K562 (cell line): ENCODE results near the gene IL13. TPM values are rescaled to one million over a fixed set of nuclear protein-coding genes. Genes with fewer than 3 reads are reported as not detected.

ENCODE experiments used
- ATAC-seq: fragments of 200-7000 bp; cut with Tn5 transposase; 3 replicates; pipeline ENCODE4 v1.9.1; 2020; ENCODE audit warnings: moderate library complexity
- BruUV-seq: library from RNA; stranded (reverse); fragments of 400-500 nt; replicated peaks from 2 replicates; lab custom pipeline; 2021; lab: Mats Ljungman, UMichigan
- CTCF ChIA-PET: fragments of 300-600 bp; formaldehyde crosslinking; extraction: SDS; loops from one replicate; lab custom pipeline; 2021; ENCODE audit warnings: low intra/inter-chr PET ratio; lab: Yijun Ruan, JAX
- POLR2A ChIA-PET: fragments of 300-600, 350-650 bp; sonication (Branson Sonifier 250); formaldehyde crosslinking; extraction: SDS; loops from one replicate; lab custom pipeline; 2021; ENCODE audit warnings: antibody characterized with exemption, inconsistent platforms; lab: Yijun Ruan, JAX
- DNase-seq, 4 experiments: peaks; one replicate each; pipeline versions ENCODE4 v3.0.0 to v3.0.0-alpha.2; 2011 to 2018; ENCODE audit warnings: low spot score in 3 of 4, mixed read lengths in 3 of 4; ENCODE audit errors: extremely low read depth in 1 of 4
- FAIRE-seq: peaks from 2 replicates; lab custom pipeline; 2011; peaks lifted over from hg19 to GRCh38; lab: Jason Lieb, UNC
- H2AFZ ChIP-seq: 2 replicates; pipeline ENCODE4 v1.6.0; 2011; ENCODE audit warnings: low read depth, low read length, control low read depth, inconsistent platforms
- H3K27ac ChIP-seq: fragments of 200-600 bp; 3 replicates; pipeline ENCODE4 v1.8.0; 2011; ENCODE audit warnings: low read depth, mild to moderate bottlenecking, control low read depth, inconsistent platforms, low read length, moderate library complexity, mixed read lengths; ENCODE audit errors: extremely low read depth
- H3K27me3 ChIP-seq, 2 experiments: fragments of 300-600 bp in 1 of 2; 2 replicates in 1 of 2; 3 replicates in 1 of 2; pipeline versions ENCODE4 v1.6.0 to v1.8.0; 2011; ENCODE audit warnings: inconsistent platforms in 2 of 2, low read length in 2 of 2, mild to moderate bottlenecking in 1 of 2, mixed read lengths in 1 of 2, moderate library complexity in 1 of 2; ENCODE audit not compliant: control insufficient read depth in 2 of 2, insufficient read depth in 2 of 2
- H3K36me3 ChIP-seq: fragments of 300-600 bp; 3 replicates; pipeline ENCODE4 v1.8.0; 2011; ENCODE audit warnings: mild to moderate bottlenecking, low read length, inconsistent platforms; ENCODE audit not compliant: control insufficient read depth, insufficient read depth
- H3K4me1 ChIP-seq, 2 experiments: fragments of 200-600 bp in 1 of 2; replicated peaks in 1 of 2; 2 replicates in 1 of 2; 3 replicates in 1 of 2; pipeline versions ENCODE4 v1.5.1 to v1.8.0; 2011; ENCODE audit warnings: inconsistent platforms in 2 of 2, low read length in 2 of 2, mild to moderate bottlenecking in 1 of 2, mixed read lengths in 1 of 2, moderate library complexity in 1 of 2; ENCODE audit not compliant: control insufficient read depth in 2 of 2, insufficient read depth in 2 of 2
- H3K4me2 ChIP-seq: 2 replicates; pipeline ENCODE4 v1.6.1; 2011; ENCODE audit warnings: low read length, control low read depth, inconsistent platforms, mixed read lengths; ENCODE audit not compliant: insufficient read depth
- H3K4me3 ChIP-seq: fragments of 200-600 bp; sonication (generic), shearing (Covaris generic); 2 replicates; pipeline ENCODE4 v1.5.1; 2016; ENCODE audit warnings: control low read depth, inconsistent platforms
- H3K79me2 ChIP-seq: fragments of 200-600 bp; 3 replicates; pipeline ENCODE4 v1.8.0; 2011; ENCODE audit warnings: low read length, inconsistent platforms; ENCODE audit not compliant: control insufficient read depth, insufficient read depth
- H3K9ac ChIP-seq, 2 experiments: 2 replicates each; pipeline versions ENCODE4 v1.6.0 to v1.6.1; 2011; ENCODE audit warnings: low read depth in 2 of 2, low read length in 2 of 2, control low read depth in 1 of 2, inconsistent platforms in 1 of 2, mild to moderate bottlenecking in 1 of 2, mixed read lengths in 1 of 2; ENCODE audit not compliant: insufficient read depth in 1 of 2
- H3K9me1 ChIP-seq: one replicate; pipeline ENCODE4 v1.6.0; 2011; ENCODE audit warnings: inconsistent platforms, mild to moderate bottlenecking, low read length, moderate library complexity; ENCODE audit not compliant: control insufficient read depth, insufficient read depth
- H3K9me3 ChIP-seq: replicated peaks from 2 replicates; pipeline ENCODE4 v1.5.1; 2011; ENCODE audit warnings: low read depth, low read length, inconsistent platforms; ENCODE audit not compliant: control insufficient read depth, insufficient read depth
- H4K20me1 ChIP-seq: replicated peaks from 2 replicates; pipeline ENCODE4 v1.6.1; 2011; ENCODE audit warnings: low read length, inconsistent platforms, mixed read lengths; ENCODE audit not compliant: control insufficient read depth, insufficient read depth
- CEBPG ChIP-seq, 3 experiments: fragments of 200-800 bp in 1 of 3; sonication (Bioruptor generic) in 1 of 3; sonication (generic) in 1 of 3; formaldehyde crosslinking in 1 of 3; IDR thresholded peaks in 2 of 3; conservative IDR thresholded peaks in 1 of 3; 2 replicates each; pipeline versions ENCODE4 v1.6.1 to v1.8.0; 2016 to 2022; ENCODE audit warnings: missing compliant biosample characterization in 2 of 3, missing genetic modification characterization in 2 of 3, mild to moderate bottlenecking in 1 of 3, missing genetic modification reagents in 1 of 3
- DIDO1 ChIP-seq: fragments of 450-650 bp; IDR thresholded peaks from 2 replicates; pipeline ENCODE4 v1.6.1; 2016; ENCODE audit warnings: low read depth, missing biosample characterization, missing genetic modification characterization
- EP400 ChIP-seq: fragments of 450-650 bp; IDR thresholded peaks from 2 replicates; pipeline ENCODE4 v1.6.1; 2017; ENCODE audit warnings: antibody characterized with exemption, mild to moderate bottlenecking, moderate library complexity
- FOXA1 ChIP-seq: fragments of 450-650 bp; IDR thresholded peaks from 2 replicates; pipeline ENCODE4 v1.6.1; 2016; ENCODE audit warnings: mild to moderate bottlenecking, borderline replicate concordance
- MYC ChIP-seq, 2 experiments: fragments of 250-450 bp in 1 of 2; sonication (Bioruptor Pico) in 1 of 2; IDR thresholded peaks; 2 replicates each; pipeline versions ENCODE4 v1.5.1 to v1.6.1; 2012 to 2021; ENCODE audit warnings: low read depth in 2 of 2, borderline replicate concordance in 1 of 2, improper control_type of control experiment in 1 of 2, low read length in 1 of 2, mild to moderate bottlenecking in 1 of 2, moderate library complexity in 1 of 2
- RCOR1 ChIP-seq, 2 experiments: IDR thresholded peaks; 2 replicates each; pipeline ENCODE4 v1.6.1; 2012; ENCODE audit warnings: low read depth in 2 of 2, low read length in 2 of 2, borderline replicate concordance in 1 of 2, improper control_type of control experiment in 1 of 2
- ZNF316 ChIP-seq: fragments of 450-650 bp; IDR thresholded peaks from 2 replicates; pipeline ENCODE4 v1.6.1; 2016
- ZNF589 ChIP-seq: fragments of 200-800 bp; sonication (Bioruptor generic); IDR thresholded peaks from 2 replicates; pipeline ENCODE4 v1.6.1; 2016; ENCODE audit warnings: low read depth, missing genetic modification characterization, missing compliant biosample characterization
- ZNF668 ChIP-seq: fragments of 250-450 bp; sonication (Bioruptor Pico); IDR thresholded peaks from 2 replicates; pipeline ENCODE4 v1.8.0; 2022; ENCODE audit warnings: mild to moderate bottlenecking, inconsistent platforms
- in situ Hi-C: fragments of 300-500 bp; cut with MboI; formaldehyde crosslinking; loops from 4 replicates; pipeline ENCODE4 v1.15.0; 2018; ENCODE audit warnings: inconsistent platforms, mixed read lengths
- intact Hi-C: fragments of 100-400 bp; cut with micrococcal nuclease; formaldehyde crosslinking; loops from 2 replicates; pipeline ENCODE4 v1.14.2; 2022
- polyA plus RNA-seq, 8 experiments: library from polyadenylated mRNA; depleted of rRNA in 4 of 8; stranded (reverse) in 5 of 8; unstranded in 3 of 8; fragments of >200 nt; fragmentation: Nextera tagmentation in 2 of 8; fragmentation: Illumina TruSeq in 1 of 8; extraction: Ambion mirVana in 2 of 8; extraction: Trizol in 1 of 8; gene quantifications; 2 replicates each; pipeline versions ENCODE4 v1.2.1 to v1.2.3, GENCODE V29; 2011 to 2014; ENCODE audit warnings: inconsistent platforms in 1 of 8, missing spikeins in 1 of 8
- total RNA-seq, 7 experiments: library from RNA; depleted of rRNA in 6 of 7; stranded (reverse); fragments of >200 nt in 6 of 7; fragmentation: Illumina TruSeq in 2 of 7; extraction: Trizol in 2 of 7; gene quantifications; 2 replicates each; pipeline versions ENCODE4 v1.2.1 to v1.2.3, GENCODE V29; 2011 to 2021; ENCODE audit warnings: low replicate concordance in 1 of 7
- TF ChIP-seq, protein P1 (sequence below), 2 experiments: fragments of 450-650 bp in 1 of 2; sonication (generic) in 1 of 2; formaldehyde crosslinking in 1 of 2; IDR thresholded peaks in 1 of 2; conservative IDR thresholded peaks in 1 of 2; 2 replicates each; pipeline versions ENCODE4 v1.6.1 to v1.8.1; 2016 to 2023; ENCODE audit warnings: mild to moderate bottlenecking in 2 of 2, moderate library complexity in 2 of 2, inconsistent platforms in 1 of 2, missing genetic modification reagents in 1 of 2

IL13 gene
- total and polyA plus RNA-seq, 9 of the 15 experiments (the other 6 are each of a cell fraction or from before 2014, with no cell fraction given), result not detected

DNA sequence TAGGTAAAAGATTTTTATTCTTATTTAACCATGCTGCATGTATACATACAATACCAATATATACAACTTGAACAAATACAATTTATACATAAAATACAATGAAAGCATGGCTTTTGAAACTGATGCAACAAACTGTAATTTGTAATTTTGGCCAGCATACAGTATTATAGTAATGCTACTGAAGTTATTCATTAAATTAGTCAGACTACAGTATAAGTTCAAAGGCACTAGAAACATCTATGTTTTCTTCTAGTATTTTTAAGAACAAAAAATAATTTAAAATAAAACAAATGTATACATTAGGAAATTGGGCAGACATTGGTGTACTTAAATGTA, 34.6 kb downstream of the IL13 start:
- Histone ChIP-seq H3K27me3 (no peaks in the 10 kb centered on the region), H3K9me1 (no peaks in the 10 kb centered on the region), H3K79me2 (no peaks in the 10 kb centered on the region), H3K36me3 (no peaks in the 10 kb centered on the region), H3K4me2 (no peak overlapping the region), H2AFZ (no peak overlapping the region), H3K4me1 (peaks cover 4 to 14% of the 10 kb centered on the region in 2 experiments; a peak in 4 of 5 replicates), H3K9ac (no peak overlapping the region), H4K20me1 (no peaks in the 10 kb centered on the region), H3K4me3 (no peak overlapping the region), H3K27ac (no peak overlapping the region), H3K9me3 (no peaks in the 10 kb centered on the region)
- ATAC-seq, result 0 out of 3 replicates have a peak, but pooled peaks have one; percentile 17
- intact Hi-C loops (no loop called here), in situ Hi-C loops (no loop called here)
- BruUV-seq, result no TSS peak
- ChIA-PET POLR2A (no interaction called here), CTCF (no interaction called here)
- no peak for TF ChIP-seq RCOR1 (IDR thresholded peaks at IDR 0.05; ENCODE audit: borderline replicate concordance in 1 of 2, low read depth in 2 of 2, low read length in 2 of 2)
- TF ChIP-seq, protein P1, sequence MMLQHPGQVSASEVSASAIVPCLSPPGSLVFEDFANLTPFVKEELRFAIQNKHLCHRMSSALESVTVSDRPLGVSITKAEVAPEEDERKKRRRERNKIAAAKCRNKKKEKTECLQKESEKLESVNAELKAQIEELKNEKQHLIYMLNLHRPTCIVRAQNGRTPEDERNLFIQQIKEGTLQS (IDR thresholded peaks at IDR 0.05), result 0 out of 2 replicates have a peak, but pooled peaks have one; percentile 16
- TF ChIP-seq, protein P1 (CRISPR knock-in tag; conservative IDR thresholded peaks at IDR 0.05), result no peak
- TF ChIP-seq MYC (IDR thresholded peaks at IDR 0.05; ENCODE audit: low read depth, low read length), result 0 out of 2 replicates have a peak, but pooled peaks have one; percentile 41
- no peak for TF ChIP-seq MYC (CRISPR knock-in tag; IDR thresholded peaks at IDR 0.05; ENCODE audit: borderline replicate concordance, low read depth)
- TF ChIP-seq ZNF316, result no peak
- TF ChIP-seq ZNF668 (CRISPR knock-in tag), result no peak
- no peak for TF ChIP-seq FOXA1
- TF ChIP-seq ZNF589 (CRISPR knock-in tag), result no peak
- TF ChIP-seq DIDO1 (tag), result no peak
- no peak; the same call in 1 of the 2 replicates for TF ChIP-seq CEBPG (CRISPR knock-in tag; IDR thresholded peaks at IDR 0.05)
- peak in 1 of 2 experiments; percentile 81; a peak in 2 of 4 replicates for TF ChIP-seq CEBPG (tag; conservative IDR thresholded peaks at IDR 0.05 in 1 of 2, IDR thresholded peaks at IDR 0.05 in 1 of 2)
- peak; percentile 27; the same call in 1 of the 2 replicates for TF ChIP-seq EP400
- no peak for FAIRE-seq
- no peak for DNase-seq
